HFF-Myc (cell line): ENCODE measurements around the gene GATAD2A.

Experiments
- DNase-seq: peaks from one replicate; pipeline ENCODE4 v3.0.0-alpha.2; 2011; ENCODE audit warnings: low read depth; ENCODE audit errors: extremely low read depth
- H3K4me3 ChIP-seq: replicated peaks from 2 replicates; pipeline ENCODE4 v1.5.1; 2011; ENCODE audit warnings: low read depth, mild to moderate bottlenecking, control low read depth, low read length
- TF ChIP-seq, protein P1 (sequence below): IDR thresholded peaks from 2 replicates; pipeline ENCODE4 v1.5.1; 2012; ENCODE audit warnings: mild to moderate bottlenecking, low read depth, low read length, control low read depth; ENCODE audit errors: missing control alignments

Gene GATAD2A

DNA sequence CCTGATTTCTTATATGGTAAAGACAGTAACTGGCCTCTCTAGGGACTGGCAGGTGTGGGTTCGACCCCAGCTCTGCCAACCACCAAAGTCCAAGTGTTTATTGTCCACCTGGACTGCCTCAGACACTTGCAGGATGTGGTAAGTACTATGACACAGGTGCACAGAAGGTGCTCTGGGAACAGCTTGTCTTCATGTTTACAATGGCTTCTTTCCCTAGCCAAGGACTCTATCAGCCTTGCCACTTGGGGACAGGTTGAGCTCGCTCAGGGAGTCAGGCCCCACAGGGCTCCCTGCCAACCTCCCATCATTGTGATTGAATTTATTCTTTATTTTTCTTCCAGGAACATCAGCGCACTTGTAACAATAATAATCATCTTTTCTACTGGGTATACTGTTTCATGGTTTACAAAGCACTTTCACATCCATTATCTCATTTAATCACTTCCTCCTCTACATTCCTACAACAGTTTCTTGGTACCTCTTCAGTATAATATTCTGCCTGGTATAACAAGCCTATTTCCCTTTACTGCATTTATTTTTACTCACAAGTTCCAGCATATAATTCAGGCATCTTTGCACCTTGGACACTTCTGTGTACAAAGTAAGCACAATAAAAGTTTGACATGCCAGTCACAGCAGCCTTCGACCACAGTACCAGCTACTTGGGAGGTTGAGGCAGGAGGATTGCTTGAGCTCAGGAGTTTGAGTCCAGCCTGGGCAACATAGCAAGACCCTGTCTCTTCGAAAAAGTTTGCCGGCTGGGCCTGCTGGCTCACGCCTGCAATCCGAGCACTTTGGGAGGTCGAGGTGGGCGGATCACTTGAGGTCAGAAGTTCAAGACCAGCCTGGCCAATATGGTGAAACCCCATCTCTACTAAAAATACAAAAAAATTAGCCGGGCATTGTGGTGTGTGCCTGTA lies 24.2 kb upstream of the GATAD2A start:
- H3K4me3 ChIP-seq: no peak overlapping the region
- TF ChIP-seq, protein P1, sequence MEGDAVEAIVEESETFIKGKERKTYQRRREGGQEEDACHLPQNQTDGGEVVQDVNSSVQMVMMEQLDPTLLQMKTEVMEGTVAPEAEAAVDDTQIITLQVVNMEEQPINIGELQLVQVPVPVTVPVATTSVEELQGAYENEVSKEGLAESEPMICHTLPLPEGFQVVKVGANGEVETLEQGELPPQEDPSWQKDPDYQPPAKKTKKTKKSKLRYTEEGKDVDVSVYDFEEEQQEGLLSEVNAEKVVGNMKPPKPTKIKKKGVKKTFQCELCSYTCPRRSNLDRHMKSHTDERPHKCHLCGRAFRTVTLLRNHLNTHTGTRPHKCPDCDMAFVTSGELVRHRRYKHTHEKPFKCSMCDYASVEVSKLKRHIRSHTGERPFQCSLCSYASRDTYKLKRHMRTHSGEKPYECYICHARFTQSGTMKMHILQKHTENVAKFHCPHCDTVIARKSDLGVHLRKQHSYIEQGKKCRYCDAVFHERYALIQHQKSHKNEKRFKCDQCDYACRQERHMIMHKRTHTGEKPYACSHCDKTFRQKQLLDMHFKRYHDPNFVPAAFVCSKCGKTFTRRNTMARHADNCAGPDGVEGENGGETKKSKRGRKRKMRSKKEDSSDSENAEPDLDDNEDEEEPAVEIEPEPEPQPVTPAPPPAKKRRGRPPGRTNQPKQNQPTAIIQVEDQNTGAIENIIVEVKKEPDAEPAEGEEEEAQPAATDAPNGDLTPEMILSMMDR: no peak
- no peak for DNase-seq

DNA sequence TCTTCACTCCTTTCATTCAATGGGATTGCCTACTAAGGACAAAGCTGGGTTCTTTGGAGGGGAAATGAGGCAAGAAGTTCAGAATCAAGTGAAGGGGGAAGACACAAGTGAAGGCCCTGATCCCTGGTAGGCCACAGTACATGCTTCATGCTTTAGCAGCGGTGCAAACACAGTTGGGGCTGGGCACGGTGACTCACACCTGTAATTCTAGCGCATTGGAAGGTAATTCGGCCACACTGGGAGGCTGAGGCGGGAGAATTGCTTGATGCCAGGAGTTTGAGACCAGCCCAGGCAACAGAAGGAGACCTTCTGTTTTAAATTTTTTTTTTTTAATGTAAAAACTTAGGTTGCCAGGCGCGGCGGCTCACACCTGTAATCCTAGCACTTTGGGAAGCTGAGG lies 23.4 kb upstream of the GATAD2A start:
- TF ChIP-seq, protein P1: no peak
- no peak for DNase-seq
- H3K4me3 ChIP-seq: no peak overlapping the region

DNA sequence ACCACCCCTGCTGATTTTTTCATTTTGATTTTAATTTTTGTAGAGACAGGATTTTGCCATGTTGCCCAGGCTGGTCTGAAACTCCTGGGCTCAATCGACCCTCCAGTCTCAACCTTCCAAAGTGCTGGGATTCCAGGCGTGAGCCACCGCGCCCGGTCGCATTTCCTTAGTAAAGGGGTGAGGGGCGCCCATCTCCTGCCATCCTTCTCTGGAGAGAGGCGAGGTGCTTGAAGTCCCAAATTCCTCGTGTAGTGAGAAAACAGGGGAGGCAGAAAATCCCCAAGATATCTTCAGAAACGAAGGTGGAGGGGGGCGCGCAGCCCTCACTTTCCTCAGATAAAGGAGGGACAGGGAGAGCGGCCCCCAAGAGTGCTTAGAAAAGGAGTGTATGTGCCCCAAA lies 21.0 kb upstream of the GATAD2A start:
- peak overlapping the region; percentile 45 for H3K4me3 ChIP-seq
- TF ChIP-seq, protein P1: no peak
- DNase-seq: no peak

DNA sequence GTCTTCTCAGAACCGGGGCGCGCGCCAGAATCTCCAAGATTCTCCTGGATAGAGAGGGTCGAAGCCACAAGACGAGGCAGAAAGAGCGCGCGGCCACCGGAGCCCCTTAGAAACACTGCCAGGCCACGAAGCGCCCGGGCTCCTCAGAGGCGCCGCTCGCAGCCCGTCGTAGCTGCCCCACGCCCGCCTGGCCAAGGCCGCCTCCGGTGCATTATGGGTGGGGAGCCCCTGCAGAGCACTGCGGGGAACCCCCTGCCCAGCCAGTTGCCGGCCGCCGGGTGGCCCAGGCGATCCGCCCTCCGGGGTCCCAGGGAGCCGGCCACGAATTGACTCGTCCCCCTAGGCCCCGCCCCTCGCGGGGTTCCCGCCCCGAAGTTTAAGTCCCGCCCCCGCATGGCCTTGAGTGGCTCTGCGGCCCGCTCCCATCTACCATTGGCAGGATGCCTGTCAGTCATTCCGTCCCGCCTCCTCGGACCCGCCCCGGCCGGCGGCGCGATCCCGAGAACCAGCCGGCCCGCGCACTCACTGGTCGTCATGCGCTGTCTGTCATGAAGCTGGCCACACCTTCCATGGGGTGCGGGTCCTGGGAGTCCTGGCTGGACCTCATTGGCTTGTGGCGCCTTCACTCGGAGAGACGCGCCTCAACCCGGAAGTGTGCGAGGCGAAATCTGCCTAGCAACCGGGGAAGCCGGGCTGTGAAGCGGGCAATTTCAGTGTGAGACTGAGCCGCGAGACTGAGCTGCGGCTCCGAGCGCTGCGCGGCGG lies 20.2 kb upstream of the GATAD2A start:
- peak; percentile 98 for DNase-seq
- peak overlapping the region; percentile 95 for H3K4me3 ChIP-seq
- TF ChIP-seq, protein P1: no peak

DNA sequence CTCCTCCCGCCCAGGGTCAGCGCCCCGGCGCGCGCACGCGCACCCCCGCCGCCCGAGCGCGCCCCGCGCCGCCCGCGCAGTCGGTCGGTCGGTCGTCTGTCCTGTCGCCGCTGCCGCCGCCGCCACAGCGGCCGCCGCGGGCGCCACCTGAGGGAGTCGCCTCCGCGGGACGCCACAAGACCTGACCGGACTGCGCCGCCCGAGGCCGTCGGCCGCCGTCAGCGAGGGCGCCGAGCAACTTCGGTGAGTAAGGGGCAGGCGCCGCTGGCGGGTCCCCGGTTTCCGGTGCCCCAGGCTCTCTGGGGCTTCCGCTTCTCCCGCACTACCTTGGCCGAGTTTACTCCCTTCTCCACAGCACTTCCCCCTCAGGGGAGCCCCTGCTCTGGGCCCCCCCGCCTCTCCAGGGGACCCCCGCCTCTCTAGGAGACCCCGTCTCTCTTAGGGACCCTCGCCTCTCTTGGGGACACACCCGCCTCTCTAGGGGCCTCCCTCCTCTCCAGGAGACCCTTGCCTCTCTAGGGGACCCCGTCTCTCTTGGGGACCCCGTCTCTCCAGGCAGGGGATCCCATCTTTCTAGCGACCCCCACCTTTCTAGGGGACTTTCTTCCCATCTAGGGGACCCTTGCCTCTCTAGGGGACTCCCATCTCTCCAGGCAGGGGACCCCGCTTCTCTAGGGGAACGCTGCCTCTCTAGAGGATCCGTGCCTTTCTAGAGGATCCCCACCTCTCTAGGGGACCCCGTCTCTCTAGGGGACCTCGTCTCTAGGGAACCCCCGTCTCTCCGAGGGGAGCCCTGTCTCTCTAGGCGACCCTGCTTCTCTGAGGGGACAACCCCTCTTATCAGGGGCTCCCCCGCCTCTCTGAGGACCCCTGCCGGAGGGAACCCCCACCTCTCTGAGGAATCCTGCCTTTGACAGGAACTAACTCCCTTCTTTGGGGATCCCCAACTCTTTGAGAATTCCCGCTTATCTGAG lies 19.3 kb upstream of the GATAD2A start:
- DNase-seq: no peak
- TF ChIP-seq, protein P1: peak; percentile 38
- peak overlapping the region; percentile 95 for H3K4me3 ChIP-seq

DNA sequence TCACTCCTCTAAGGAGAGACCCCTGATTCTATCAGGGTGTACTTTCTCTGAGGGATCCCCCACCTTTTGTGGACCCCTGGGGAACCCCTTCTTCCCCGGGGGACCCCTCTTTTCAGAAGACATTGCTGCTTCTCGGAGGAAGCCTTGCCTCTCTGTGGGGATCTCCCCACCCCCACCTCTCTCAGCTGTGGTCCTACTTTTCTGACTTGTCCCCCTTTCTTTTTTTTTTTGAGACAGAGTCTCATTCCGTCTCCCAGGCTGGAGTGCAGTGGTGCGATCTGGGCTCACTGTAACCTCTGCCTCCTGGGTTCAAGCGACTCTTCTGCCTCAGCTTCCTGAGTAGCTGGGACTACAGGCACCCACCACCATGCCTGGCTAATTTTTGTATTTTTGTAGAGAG lies 18.4 kb upstream of the GATAD2A start:
- DNase-seq: no peak
- H3K4me3 ChIP-seq: peak overlapping the region; percentile 95
- TF ChIP-seq, protein P1: no peak
